Mesenchymal stem cell (in vitro differentiated cells and primary cell): ENCODE measurements around the gene APBB1IP.

ENCODE experiments used
- DNase-seq: peaks from one replicate; pipeline ENCODE4 v3.0.0-alpha.2; 2013
- H2AFZ ChIP-seq: one replicate; pipeline ENCODE4 v1.6.1; 2013; ENCODE audit warnings: low read depth, mild to moderate bottlenecking, control low read depth, inconsistent platforms, low read length, moderate library complexity
- H2AK5ac ChIP-seq: 2 replicates; pipeline ENCODE4 v1.6.1; 2013; ENCODE audit warnings: low read length, moderate library complexity, mild to moderate bottlenecking, inconsistent platforms; ENCODE audit not compliant: severe bottlenecking
- H2BK120ac ChIP-seq: one replicate; pipeline ENCODE4 v1.6.1; 2013; ENCODE audit warnings: low read depth, mild to moderate bottlenecking, inconsistent platforms, low read length, moderate library complexity
- H2BK12ac ChIP-seq, 2 experiments: one replicate each; pipeline ENCODE4 v1.6.1; 2013; ENCODE audit warnings: inconsistent platforms in 2 of 2, low read length in 2 of 2, mild to moderate bottlenecking in 2 of 2, moderate library complexity in 2 of 2, control low read depth in 1 of 2
- H2BK15ac ChIP-seq: one replicate; pipeline ENCODE4 v1.6.1; 2013; ENCODE audit warnings: mild to moderate bottlenecking, low read depth, inconsistent platforms; ENCODE audit not compliant: poor library complexity, severe bottlenecking
- H2BK5ac ChIP-seq: 2 replicates; pipeline ENCODE4 v1.6.1; 2013; ENCODE audit warnings: low read depth, mild to moderate bottlenecking, low read length, control low read depth, inconsistent platforms; ENCODE audit not compliant: poor library complexity, severe bottlenecking
- H3K14ac ChIP-seq, 2 experiments: one replicate each; pipeline ENCODE4 v1.6.1; 2013; ENCODE audit warnings: inconsistent platforms in 2 of 2, low read length in 2 of 2, control low read depth in 1 of 2, mild to moderate bottlenecking in 1 of 2, moderate library complexity in 1 of 2
- H3K18ac ChIP-seq, 2 experiments: one replicate each; pipeline ENCODE4 v1.6.1; 2013; ENCODE audit warnings: inconsistent platforms in 2 of 2, low read length in 2 of 2, control low read depth in 1 of 2, low read depth in 1 of 2, mild to moderate bottlenecking in 1 of 2
- H3K23ac ChIP-seq, 2 experiments: one replicate each; pipeline ENCODE4 v1.6.1; 2013; ENCODE audit warnings: inconsistent platforms in 2 of 2, low read length in 2 of 2, mild to moderate bottlenecking in 2 of 2, moderate library complexity in 2 of 2, control low read depth in 1 of 2
- H3K27ac ChIP-seq: 2 replicates; pipeline ENCODE4 v1.5.1; 2013; ENCODE audit warnings: mild to moderate bottlenecking, moderate library complexity, low read length, control low read depth, inconsistent platforms; ENCODE audit not compliant: poor library complexity, severe bottlenecking
- H3K27me3 ChIP-seq, 2 experiments: 2 replicates each; pipeline versions ENCODE4 v1.6.1 to v1.7.0; 2013; ENCODE audit warnings: low read length in 2 of 2, mild to moderate bottlenecking in 2 of 2, moderate library complexity in 2 of 2, control low read depth in 1 of 2, inconsistent platforms in 1 of 2; ENCODE audit not compliant: control insufficient read depth in 1 of 2, insufficient read depth in 1 of 2
- H3K36me3 ChIP-seq, 2 experiments: 2 replicates each; pipeline versions ENCODE4 v1.6.1 to v1.7.0; 2013; ENCODE audit warnings: low read length in 2 of 2, control low read depth in 1 of 2, inconsistent platforms in 1 of 2, low read depth in 1 of 2, mild to moderate bottlenecking in 1 of 2; ENCODE audit not compliant: insufficient read depth in 2 of 2, control insufficient read depth in 1 of 2
- H3K4ac ChIP-seq, 2 experiments: one replicate each; pipeline ENCODE4 v1.6.1; 2013; ENCODE audit warnings: inconsistent platforms in 2 of 2, low read length in 2 of 2, mild to moderate bottlenecking in 2 of 2, moderate library complexity in 2 of 2, control low read depth in 1 of 2, low read depth in 1 of 2
- H3K4me1 ChIP-seq: 2 replicates; pipeline ENCODE4 v1.6.1; 2013; ENCODE audit warnings: low read depth, low read length, control low read depth; ENCODE audit not compliant: control insufficient read depth, insufficient read depth
- H3K4me2 ChIP-seq: 2 replicates; pipeline ENCODE4 v1.6.1; 2013; ENCODE audit warnings: low read length, mild to moderate bottlenecking, inconsistent platforms; ENCODE audit not compliant: poor library complexity, severe bottlenecking
- H3K4me3 ChIP-seq, 2 experiments: 2 replicates each; pipeline versions ENCODE4 v1.5.1 to v1.7.0; 2013; ENCODE audit warnings: low read length in 2 of 2, mild to moderate bottlenecking in 2 of 2, control low read depth in 1 of 2, low read depth in 1 of 2; ENCODE audit not compliant: insufficient read depth in 1 of 2
- H3K79me1 ChIP-seq: replicated peaks from 2 replicates; pipeline ENCODE4 v1.6.1; 2013; ENCODE audit warnings: mild to moderate bottlenecking, control low read depth, low read length, inconsistent platforms; ENCODE audit not compliant: poor library complexity, severe bottlenecking
- H3K9ac ChIP-seq: 2 replicates; pipeline ENCODE4 v1.7.0; 2013; ENCODE audit warnings: mild to moderate bottlenecking, low read length, moderate library complexity
- H3K9me3 ChIP-seq: 2 replicates; pipeline ENCODE4 v1.7.0; 2013; ENCODE audit warnings: mild to moderate bottlenecking, low read length; ENCODE audit not compliant: control insufficient read depth
- H4K8ac ChIP-seq: one replicate; pipeline ENCODE4 v1.6.1; 2013; ENCODE audit warnings: inconsistent platforms, mild to moderate bottlenecking, low read length, moderate library complexity
- H4K91ac ChIP-seq: one replicate; pipeline ENCODE4 v1.6.1; 2013; ENCODE audit warnings: mild to moderate bottlenecking, low read length, inconsistent platforms
- WGBS: methylation state at CpG from one replicate; pipeline ENCODE4 v1.1.7; 2013; ENCODE audit warnings: mixed read lengths; 5-methylcytosine and 5-hydroxymethylcytosine counted together

APBB1IP gene

DNA sequence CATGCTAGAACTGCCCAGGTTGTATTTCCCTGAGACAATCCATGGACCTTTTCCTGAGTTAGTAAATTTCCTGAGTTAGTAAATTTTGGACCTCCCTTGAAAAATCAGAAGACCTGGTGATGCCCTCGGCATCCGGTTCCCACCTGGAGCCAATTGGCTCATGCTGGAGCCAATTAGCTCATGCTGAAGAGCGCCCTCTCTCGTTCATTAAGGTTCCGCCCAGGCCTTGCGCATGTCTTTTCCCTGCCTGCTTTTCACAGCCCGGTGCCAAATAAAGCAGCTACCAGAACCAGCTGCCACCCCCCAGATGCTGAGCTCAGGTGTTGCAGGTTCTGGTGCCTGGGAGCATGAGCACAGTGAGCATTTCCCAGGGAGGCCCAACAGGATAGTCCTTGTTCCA lies 96.2 kb downstream of the APBB1IP start:
- Histone ChIP-seq H3K9me3 (no peaks in the 10 kb centered on the region), H4K91ac (no peak overlapping the region), H3K27ac (peak overlapping the region; percentile 3), H2AK5ac (no peak overlapping the region), H2BK12ac (no peak overlapping the region), H3K9ac (no peak overlapping the region), H2BK15ac (no peak overlapping the region), H3K4me3 (no peak overlapping the region), H2BK5ac (peak overlapping the region; percentile 31), H3K79me1 (no peaks in the 10 kb centered on the region), H3K14ac (no peak overlapping the region), H3K27me3 (no peaks in the 10 kb centered on the region), H3K18ac (no peak overlapping the region), H3K4me2 (no peak overlapping the region), H2AFZ (no peak overlapping the region), H3K36me3 (peaks cover 0 to 61% of the 10 kb centered on the region in 2 experiments), H2BK120ac (no peak overlapping the region), H3K4ac (no peak overlapping the region), H3K23ac (no peak overlapping the region), H3K4me1 (peaks cover 3% of the 10 kb centered on the region), H4K8ac (no peak overlapping the region)
- 58% methylated on average over 7 of the region's 7 CpGs for WGBS
- DNase-seq = no peak

DNA sequence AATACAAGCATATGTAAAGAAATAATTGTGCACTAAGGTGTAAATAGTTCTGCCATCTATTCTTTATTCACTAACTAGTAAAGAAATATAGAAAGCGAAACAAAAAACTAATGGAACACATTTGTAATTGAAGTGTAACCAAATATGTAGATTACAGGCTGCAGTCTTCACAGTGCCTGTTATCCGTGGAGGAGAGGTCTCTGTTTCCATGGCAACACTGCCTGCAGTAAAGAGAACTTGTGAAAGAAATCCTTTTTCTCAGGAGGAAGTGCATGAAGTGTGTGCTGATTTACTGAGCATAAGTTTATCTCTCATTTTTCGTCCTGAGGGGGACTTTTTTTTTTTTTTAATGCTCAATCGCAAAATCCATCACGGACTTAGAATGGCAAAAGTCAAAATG lies 102.5 kb downstream of the APBB1IP start:
- Histone ChIP-seq H3K27me3 (no peaks in the 10 kb centered on the region), H2AFZ (no peak overlapping the region), H3K27ac (no peak overlapping the region), H3K4me2 (no peak overlapping the region), H4K91ac (no peak overlapping the region), H2AK5ac (no peak overlapping the region), H3K4ac (no peak overlapping the region), H3K9ac (no peak overlapping the region), H3K4me1 (no peaks in the 10 kb centered on the region), H3K79me1 (no peaks in the 10 kb centered on the region), H2BK15ac (no peak overlapping the region), H3K18ac (no peak overlapping the region), H3K36me3 (peaks cover 0 to 68% of the 10 kb centered on the region in 2 experiments), H3K9me3 (no peaks in the 10 kb centered on the region), H3K23ac (no peak overlapping the region), H2BK12ac (no peak overlapping the region), H3K14ac (no peak overlapping the region), H2BK5ac (no peak overlapping the region), H3K4me3 (no peak overlapping the region), H4K8ac (no peak overlapping the region), H2BK120ac (no peak overlapping the region)
- no peak for DNase-seq
- WGBS = 49% methylated on average over 5 of the region's 5 CpGs

DNA sequence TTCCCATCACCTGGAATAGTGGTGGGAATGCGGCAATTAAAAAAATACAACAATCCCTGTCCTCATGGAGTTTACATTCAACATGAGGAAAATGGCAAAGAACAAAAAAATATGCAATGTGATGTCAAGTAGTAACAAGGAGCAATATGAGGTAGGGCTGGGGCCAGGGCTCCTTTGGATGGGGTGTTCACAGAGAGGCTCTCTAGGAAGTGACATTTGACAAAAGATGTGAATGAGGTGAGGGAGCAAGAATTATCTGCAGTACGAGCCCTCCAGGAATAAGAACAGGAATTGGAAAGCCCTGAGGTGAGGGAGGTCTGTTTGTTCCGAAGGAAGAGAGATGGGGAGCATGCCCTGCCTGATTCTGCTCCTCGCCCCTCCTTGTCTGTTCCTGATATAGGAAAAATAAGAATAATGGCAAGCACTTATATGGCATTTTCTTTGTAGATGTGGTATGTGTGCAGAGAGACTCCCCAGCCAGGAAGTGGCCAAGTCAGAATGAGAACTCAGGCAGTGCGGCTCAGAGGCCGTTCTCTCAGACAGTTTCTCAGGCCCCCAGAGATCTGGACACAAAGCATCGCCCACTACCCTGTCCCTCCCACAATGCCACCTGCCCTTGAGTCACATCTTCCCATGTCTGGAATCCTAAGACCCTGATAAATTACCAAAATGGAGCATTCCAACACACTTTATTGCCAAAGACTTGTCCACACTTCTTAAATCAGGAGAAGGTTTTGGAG lies 105.6 kb downstream of the APBB1IP start:
- Histone ChIP-seq H3K27me3 (no peaks in the 10 kb centered on the region), H2AK5ac (no peak overlapping the region), H2BK5ac (no peak overlapping the region), H3K18ac (no peak overlapping the region), H2BK15ac (no peak overlapping the region), H3K9me3 (peaks cover 2% of the 10 kb centered on the region), H2BK12ac (no peak overlapping the region), H3K4me1 (no peaks in the 10 kb centered on the region), H3K79me1 (no peaks in the 10 kb centered on the region), H4K8ac (no peak overlapping the region), H2BK120ac (no peak overlapping the region), H3K4ac (no peak overlapping the region), H3K14ac (no peak overlapping the region), H3K4me3 (no peak overlapping the region), H3K9ac (no peak overlapping the region), H3K27ac (no peak overlapping the region), H3K23ac (no peak overlapping the region), H3K36me3 (peaks cover 0 to 65% of the 10 kb centered on the region in 2 experiments), H2AFZ (no peak overlapping the region), H3K4me2 (no peak overlapping the region), H4K91ac (no peak overlapping the region)
- WGBS = 81% methylated on average over 7 of the region's 7 CpGs
- DNase-seq = no peak

DNA sequence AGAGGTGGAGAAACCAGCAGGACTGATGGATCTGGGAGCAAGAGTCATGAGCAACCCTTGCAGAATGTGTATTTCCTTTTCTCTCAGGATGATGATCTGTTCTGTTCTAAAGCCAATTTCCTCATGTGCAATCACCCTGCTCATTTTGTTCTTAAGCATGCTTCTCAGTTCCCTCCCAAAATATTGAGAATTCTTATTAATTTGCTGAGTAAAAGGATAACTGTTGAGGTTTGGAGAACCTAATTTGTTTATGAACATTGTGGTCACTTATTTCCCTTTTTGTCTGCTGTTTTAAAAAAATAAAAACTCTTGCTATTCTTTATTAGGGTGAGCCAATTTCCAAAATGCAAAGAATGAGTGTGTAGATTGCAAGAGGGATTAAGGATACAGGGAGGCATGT lies 106.8 kb downstream of the APBB1IP start:
- Histone ChIP-seq H3K18ac (no peak overlapping the region), H3K4me2 (no peak overlapping the region), H3K23ac (no peak overlapping the region), H2BK120ac (no peak overlapping the region), H2BK15ac (no peak overlapping the region), H2BK5ac (no peak overlapping the region), H3K14ac (no peak overlapping the region), H2BK12ac (no peak overlapping the region), H3K4me3 (no peak overlapping the region), H2AFZ (no peak overlapping the region), H3K9ac (no peak overlapping the region), H3K36me3 (peaks cover 0 to 65% of the 10 kb centered on the region in 2 experiments), H3K27ac (no peak overlapping the region), H2AK5ac (no peak overlapping the region), H3K4me1 (no peaks in the 10 kb centered on the region), H4K91ac (no peak overlapping the region), H3K9me3 (peaks cover 14% of the 10 kb centered on the region), H3K4ac (no peak overlapping the region), H3K79me1 (no peaks in the 10 kb centered on the region), H4K8ac (no peak overlapping the region), H3K27me3 (no peaks in the 10 kb centered on the region)
- no peak for DNase-seq
